HG02970 (cell line): ENCODE measurements around the gene PNMA6E.

Experiments used
- ATAC-seq: cut with Tn5 transposase; IDR thresholded peaks from one replicate; pipeline ENCODE4 v1.9.1; 2021; ENCODE audit warnings: mild to moderate bottlenecking, moderate library complexity, moderate number of reproducible peaks; ENCODE audit not compliant: unreplicated experiment, low FRiP score

The PNMA6E gene

GRCh38 chrX:153365670-153366069 lies 35.5 kb downstream of the PNMA6E start:
- ATAC-seq: no peak

DNA sequence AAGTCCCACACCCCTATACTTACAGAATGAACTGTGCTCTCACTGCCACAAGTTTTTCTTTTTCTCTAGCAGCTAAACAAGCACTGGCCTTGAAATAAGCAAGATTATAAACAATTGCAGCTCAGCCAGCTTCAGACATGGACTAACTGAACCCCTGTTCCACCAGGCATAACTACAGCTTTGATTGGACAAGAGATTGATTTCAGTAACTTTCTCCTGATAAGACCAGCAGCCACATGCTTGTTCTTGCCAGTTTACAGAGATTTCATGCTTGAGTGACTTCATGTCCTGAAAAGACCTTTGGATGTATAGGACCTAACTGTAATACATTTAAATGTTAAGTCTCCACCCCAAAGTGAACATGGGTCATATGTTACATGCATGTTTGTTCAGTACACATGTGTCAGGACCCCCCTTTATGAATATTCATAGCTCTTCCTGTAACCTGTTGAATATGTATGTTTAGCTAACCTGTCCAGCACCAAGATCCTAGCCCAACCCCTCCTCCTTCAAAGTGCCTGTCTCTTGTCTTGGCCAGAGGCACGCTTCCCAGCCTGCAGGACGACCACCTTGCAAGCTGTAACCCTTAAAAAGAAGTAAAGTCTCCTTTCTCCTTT lies 39.3 kb downstream of the PNMA6E start:
- no peak for ATAC-seq

DNA sequence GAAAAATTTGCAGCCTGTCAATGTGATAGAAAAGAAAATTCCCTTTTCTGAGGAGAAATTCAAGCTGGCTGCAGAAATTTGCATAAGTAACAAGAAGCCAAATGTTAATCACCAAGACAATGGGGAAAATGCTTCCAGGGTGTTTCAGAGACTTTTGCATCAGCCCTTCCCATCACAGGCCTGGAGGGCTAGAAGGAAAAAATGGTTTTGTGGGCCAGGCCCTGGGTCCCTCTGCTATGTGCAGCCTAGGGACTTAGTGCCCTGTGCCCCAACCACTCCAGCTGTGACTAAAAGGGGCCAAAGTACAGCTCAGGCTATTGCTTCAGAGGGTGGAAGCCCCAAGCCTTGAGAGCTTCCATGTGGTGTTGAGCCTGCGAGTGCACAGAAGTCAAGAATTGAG lies 43.3 kb downstream of the PNMA6E start:
- ATAC-seq: no peak

- no peak for ATAC-seq
These were observed 47.7 kb downstream of the PNMA6E start for GRCh38 chrX:153353416-153353815.

DNA sequence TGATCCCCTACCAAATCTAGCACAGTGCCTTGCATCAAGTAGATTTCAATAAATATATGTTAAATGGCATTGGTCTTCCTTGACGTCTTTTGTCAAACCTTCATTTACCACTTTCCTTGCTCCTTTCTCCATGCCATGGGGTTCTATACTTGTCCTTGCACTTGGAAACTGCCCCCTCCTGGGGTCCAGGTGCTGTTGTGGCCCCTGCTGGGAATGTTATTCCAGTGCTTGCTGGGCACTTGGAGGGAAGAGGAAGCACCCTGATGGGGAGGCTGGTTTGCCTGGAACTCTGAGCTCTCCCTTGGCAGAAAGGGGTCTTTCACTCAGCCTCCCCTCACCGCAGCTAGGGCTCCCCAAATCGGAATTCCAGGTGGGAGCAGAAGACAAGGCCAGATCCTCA lies 48.3 kb downstream of the PNMA6E start:
- ATAC-seq: no peak

DNA sequence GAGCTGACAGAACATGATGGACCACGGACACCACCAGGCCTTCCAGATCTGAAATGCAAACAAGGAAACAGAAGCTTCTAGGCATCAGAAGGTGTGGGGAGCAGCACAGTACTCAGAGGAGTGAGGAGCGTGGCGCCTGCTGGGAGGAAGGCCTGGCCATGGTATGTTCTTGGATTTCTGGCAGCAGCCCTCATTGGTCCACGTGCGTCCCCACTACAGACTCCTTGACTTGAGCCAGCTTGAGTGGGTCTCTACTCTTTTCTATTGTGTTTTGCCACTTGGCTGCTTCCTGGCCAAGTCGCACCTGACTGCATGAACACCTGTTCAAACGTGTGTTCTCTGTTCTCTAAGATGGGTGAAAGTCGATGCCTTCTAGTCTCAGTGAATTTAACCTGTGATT lies 49.2 kb downstream of the PNMA6E start:
- ATAC-seq: no peak

DNA sequence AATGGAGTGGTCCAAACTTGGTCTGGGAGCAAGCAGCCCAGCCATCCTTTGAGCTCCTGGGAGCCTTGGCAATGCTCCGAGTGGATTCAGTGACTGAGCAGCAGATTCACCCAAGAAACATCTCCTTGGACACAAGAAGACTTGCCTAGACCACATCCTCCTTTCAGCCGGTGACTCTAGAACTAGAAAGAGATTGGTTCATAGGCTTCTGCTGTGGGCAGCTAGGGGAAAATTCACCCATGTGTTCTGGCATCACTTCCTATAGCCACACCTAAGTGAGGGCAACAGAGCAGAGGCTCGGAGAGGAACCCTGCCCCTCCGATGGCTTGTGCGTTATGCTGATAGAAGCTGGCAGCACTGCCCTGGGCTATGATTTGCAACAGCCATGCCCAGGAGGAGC lies 51.2 kb downstream of the PNMA6E start:
- no peak for ATAC-seq

DNA sequence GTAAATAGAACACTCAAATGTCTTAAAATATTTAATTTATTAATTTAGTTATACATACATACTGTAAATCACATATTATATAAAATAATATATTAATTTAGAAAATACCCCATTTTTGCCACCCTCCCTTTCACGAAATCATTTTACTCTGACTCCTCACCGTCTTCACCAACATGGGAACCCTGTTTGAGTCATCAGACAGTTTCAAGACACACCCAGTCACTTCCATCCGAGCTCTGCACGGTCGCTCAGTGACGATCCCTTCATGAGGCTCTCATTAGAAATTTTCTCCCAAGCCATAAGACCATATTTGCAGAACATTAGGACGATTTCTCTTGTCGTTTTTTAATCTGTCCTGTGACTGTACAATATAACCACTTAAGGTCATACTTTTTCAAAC lies 52.7 kb downstream of the PNMA6E start:
- ATAC-seq: no peak

DNA sequence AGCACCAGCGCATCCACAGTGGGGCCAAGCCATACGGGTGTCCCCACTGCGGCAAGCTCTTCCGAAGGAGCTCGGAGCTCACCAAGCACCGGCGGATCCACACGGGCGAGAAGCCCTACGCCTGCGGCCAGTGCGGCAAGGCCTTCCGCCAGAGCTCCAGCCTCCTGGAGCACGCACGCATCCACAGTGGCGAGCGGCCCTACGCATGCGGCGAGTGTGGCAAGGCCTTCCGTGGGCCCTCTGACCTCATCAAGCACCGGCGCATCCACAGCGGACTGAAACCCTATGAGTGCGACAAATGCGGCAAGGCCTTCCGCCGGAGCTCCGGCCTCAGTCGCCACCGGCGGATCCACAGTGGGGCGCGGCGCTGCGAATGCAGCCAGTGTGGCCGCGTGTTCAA lies 53.6 kb downstream of the PNMA6E start:
- no peak for ATAC-seq
